NCI-H748 treated with DMSO at 0.1 percent for 48 hours (cell line): ENCODE data around the gene TRAPPC4.
A peak's percentile ranks its signal among the peaks of the same experiment; 100 is the strongest.
"Not testable (repeated sequence)": the region's sequence is repeated elsewhere in the genome, so short reads cannot be mapped to it uniquely, and the experiment has no call there.

Source experiments
- DNase-seq: peaks from one replicate; lab custom pipeline; 2025; lab: John Stamatoyannopoulos, UW

Gene TRAPPC4

DNA sequence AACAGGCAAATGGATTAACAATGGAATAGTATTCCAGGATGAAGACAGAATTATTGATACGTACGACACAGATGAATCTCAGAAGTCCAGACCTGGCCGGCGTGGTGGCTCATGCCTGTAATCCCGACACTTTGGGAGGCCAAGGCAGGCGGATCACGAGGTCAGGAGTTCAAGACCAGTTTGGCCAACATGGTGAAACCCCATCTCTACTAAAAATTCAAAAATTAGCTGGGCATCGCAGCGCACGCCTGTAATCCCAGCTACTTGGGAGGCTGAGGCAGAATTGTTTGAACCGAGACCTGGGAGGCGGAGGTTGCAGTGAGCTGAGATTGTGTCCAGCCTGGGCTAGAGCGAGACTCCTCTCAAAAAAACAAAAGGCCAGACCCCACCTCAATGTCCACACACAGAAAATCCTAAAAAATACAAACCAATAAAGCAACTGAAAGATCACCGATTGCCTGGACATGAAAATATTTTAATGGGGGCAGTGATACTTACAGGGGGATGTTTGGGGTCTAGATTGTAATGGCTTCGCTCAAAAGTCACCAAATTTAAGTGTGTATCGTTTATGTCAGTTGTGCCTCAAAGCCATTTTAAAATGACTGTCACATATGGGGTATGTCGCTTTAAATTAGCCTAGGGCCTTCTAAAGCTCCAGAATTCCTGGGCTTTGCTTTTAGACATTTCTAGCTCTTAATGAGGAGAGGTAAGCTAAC lies 4.2 kb upstream of the TRAPPC4 start:
- no peak for DNase-seq

- no peak for DNase-seq
Measured at GRCh38 chr11:119015054-119015611, 3.4 kb upstream of the TRAPPC4 start.

- no peak for DNase-seq
Measured at GRCh38 chr11:119016216-119017009, 2.2 kb upstream of the TRAPPC4 start.

- DNase-seq: not testable (repeated sequence)
Measured at GRCh38 chr11:119017377-119017776, 1.2 kb upstream of the TRAPPC4 start.

GRCh38 chr11:119019996-119020395 lies 1.4 kb downstream of the TRAPPC4 start:
- no peak for DNase-seq

DNA sequence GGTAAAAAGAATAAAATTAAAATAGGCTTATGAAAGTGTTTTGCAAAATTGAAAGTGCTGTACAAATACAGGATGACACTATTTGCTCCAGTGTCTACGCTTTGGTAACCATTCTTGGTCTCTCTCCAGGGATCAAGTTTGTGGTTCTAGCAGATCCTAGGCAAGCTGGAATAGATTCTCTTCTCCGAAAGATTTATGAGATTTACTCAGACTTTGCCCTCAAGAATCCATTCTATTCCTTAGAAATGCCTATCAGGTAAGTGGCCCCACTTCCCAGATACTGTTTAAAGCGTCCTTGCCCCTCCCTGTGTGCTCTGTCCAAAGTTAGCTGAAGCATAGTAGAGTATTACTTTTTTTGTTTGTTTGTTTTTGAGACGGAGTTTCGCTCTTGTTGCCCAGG lies 3.1 kb downstream of the TRAPPC4 start:
- no peak for DNase-seq

GRCh38 chr11:119023741-119024140 lies 5.2 kb downstream of the TRAPPC4 start:
- no peak for DNase-seq

DNA sequence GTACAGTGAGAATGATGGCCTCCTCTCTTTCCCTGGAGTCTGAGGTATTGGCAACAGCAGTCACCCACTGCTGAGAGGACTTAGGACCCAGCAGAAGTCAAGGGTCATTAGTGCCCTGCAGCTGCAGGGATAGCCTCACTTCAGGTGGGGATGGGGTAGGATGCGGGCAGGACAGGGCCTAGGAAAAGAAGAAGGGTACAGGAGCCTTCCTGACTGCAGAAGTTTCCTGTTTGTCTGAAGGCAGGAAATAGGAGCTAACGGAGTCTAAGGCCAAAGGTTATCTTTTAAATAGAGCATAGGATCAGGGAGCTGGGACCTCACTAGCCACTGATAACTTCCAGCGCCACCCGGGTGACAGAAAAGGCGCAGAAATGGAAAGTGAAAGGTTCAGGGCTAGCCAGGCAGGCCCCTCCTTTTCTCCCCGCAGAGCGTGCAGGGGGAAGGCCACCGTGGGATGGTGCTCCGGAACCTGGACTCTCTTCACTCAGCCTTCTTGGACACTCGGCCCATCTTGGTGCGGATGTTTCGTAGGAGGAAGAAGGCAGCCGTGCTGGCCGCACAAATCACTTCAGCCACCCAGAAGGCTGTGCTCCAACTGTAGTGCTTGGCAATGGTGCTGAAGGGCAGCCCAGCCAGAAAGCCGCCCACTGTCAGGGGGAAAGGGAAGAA lies 6.0 kb downstream of the TRAPPC4 start:
- no peak for DNase-seq

GRCh38 chr11:119025099-119025473 lies 6.5 kb downstream of the TRAPPC4 start:
- no peak for DNase-seq

GRCh38 chr11:119025541-119025940 lies 7.0 kb downstream of the TRAPPC4 start:
- no peak for DNase-seq

DNA sequence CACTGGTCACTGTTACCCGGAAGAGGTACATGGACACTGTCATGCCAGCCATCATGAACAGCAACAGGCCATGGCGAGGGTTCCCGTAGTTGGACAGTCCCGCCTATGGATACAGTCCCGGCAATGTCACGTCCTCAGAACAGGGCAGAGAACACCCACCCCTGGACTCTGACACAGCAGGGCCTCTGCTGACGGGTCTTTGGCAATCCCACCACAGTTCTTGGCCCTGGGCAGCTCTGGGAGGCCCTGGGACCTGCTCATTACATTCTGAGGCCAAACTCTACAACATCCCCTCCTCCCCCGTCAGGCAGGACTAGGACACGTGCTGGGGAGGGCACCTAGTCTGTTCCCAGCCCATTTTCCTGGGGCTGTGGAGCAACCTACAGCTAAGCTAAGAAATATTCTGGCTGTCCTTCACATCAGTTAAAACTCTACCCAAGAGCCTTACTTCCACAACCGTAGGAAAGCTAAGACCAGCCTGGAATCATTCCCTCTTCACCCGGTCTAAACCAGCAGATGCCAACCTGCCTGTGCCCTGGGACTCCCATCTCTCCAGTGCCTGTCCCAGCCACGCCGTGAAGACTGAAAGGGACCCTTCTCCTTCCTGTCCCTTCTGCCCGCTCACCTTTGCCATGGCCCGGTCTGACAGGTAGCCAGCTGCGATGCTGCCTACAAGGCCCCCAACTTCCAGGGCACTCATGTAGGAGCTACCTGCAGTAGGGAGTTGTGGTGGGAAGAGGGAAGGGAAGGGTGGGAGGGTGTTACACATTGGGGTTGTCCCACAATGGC lies 7.6 kb downstream of the TRAPPC4 start:
- DNase-seq: no peak

GRCh38 chr11:119026970-119027369 lies 8.4 kb downstream of the TRAPPC4 start:
- no peak for DNase-seq

DNA sequence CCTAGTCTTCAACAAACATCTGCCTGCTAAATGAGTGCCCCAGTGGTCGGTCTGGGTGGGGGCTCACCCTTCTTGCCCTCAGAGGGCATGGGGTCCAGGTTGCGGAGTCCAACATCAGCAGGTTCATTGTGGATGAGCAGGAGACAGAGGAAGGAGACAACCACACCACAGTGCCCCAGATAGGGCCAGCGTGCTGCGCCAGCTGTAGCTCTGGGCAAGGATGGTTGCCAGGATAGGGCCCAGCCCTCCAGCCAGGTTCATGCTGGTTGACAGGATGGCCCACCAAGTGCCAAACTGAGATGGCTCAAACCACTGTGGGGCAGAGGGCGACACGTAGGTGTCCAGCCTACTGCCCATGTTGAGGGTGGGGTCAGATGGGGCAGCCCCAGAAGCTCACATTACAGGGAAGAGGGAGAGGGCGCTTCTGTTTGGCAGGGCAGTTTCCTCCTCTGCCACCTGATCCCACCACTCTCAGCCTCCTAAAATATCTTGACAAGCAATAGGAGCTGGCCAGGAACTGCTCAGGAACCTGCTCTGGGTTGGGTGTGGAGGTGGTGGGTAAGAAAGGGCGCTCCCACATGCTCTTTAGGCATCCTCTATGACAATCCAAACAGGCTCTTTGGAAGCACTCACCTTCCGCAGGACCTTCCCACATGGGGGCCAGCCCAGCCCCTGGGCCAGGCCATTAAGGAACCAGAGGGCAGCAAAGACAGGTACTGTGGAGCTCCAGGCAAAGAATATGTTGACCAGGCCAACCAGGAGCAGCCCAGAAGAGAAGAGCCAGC lies 9.2 kb downstream of the TRAPPC4 start:
- no peak for DNase-seq

- DNase-seq: no peak
Measured at GRCh38 chr11:119028346-119029068, 9.9 kb downstream of the TRAPPC4 start.

DNA sequence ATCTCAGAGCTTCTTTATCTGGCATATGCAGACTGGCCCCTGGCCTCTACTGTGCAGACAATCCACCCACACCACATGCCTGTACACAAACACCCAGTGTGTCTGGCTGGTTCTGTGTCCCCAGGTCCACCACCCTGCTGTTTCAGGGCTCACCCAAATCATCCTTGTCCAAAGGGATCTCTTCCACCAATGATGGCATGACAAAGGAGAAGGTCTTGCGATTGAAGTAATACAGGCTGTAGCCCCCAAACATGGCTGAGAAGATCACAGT lies 10.4 kb downstream of the TRAPPC4 start:
- DNase-seq: no peak

GRCh38 chr11:119029340-119030028 lies 10.9 kb downstream of the TRAPPC4 start:
- DNase-seq: no peak

DNA sequence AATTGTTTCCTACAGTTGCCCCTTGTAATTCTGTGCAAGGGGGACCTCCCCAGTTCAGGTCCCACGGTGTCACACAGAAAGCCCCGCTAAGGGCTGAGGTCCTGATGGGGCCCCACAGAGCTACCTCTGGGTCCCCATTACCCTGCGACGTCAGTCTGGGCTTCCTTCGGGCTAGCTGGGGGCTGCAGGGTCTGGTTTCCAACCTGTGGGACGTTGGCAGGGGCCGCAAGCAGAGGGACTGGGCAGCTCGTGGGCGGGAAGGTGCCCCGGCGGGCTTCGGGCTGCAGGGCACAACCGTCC lies 11.4 kb downstream of the TRAPPC4 start:
- DNase-seq: no peak

GRCh38 chr11:119030329-119031047 lies 11.9 kb downstream of the TRAPPC4 start, which contains the start of gene SLC37A4:
TSS of gene SLC37A4 (minus strand) at chr11:119030877.
- peak; percentile 89 for DNase-seq

GRCh38 chr11:119031912-119032280 lies 13.3 kb downstream of the TRAPPC4 start:
- no peak for DNase-seq

- not testable (repeated sequence) for DNase-seq
Measured at GRCh38 chr11:119033421-119033820, 14.9 kb downstream of the TRAPPC4 start.
